HG03025 (cell line): Measurements from ENCODE around the gene NECTIN1.

Source experiments
- ATAC-seq: cut with Tn5 transposase; IDR thresholded peaks from one replicate; pipeline ENCODE4 v1.9.1; 2021; ENCODE audit warnings: mild to moderate bottlenecking, moderate library complexity; ENCODE audit not compliant: unreplicated experiment, low FRiP score

The NECTIN1 gene

DNA sequence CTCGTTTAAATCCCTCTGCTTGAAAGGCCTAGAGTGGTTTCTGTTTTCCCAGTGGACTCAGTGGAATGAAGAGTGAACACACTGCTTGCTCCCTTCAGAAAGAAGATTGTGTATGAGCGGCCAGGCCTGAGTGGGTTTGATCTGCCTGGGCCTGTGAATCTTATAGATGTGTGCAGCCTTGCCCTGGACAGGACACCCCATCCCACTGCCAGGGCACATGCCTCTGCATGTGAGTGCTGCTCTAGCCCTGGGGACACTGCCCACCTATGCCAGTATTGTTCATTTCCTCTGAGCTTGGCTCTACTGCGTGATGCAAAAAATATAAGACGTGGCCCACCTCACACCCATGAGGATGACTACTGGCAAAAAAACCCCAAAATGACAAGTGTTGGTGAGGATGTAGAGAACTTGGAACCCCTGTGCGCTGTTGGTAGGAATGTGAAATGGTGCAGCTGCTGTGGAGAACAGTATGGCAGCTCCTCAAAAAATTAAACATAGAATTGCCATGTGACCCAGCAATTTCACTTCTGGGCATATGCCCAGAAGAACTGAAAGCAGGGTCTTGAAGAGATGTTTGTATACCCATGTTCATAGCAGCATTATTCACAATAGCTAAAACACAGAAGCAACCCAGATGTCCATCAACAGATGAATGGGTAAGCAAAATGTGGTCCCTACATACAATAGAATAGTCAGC is 27.3 kb upstream of the NECTIN1 start:
- ATAC-seq: no peak

DNA sequence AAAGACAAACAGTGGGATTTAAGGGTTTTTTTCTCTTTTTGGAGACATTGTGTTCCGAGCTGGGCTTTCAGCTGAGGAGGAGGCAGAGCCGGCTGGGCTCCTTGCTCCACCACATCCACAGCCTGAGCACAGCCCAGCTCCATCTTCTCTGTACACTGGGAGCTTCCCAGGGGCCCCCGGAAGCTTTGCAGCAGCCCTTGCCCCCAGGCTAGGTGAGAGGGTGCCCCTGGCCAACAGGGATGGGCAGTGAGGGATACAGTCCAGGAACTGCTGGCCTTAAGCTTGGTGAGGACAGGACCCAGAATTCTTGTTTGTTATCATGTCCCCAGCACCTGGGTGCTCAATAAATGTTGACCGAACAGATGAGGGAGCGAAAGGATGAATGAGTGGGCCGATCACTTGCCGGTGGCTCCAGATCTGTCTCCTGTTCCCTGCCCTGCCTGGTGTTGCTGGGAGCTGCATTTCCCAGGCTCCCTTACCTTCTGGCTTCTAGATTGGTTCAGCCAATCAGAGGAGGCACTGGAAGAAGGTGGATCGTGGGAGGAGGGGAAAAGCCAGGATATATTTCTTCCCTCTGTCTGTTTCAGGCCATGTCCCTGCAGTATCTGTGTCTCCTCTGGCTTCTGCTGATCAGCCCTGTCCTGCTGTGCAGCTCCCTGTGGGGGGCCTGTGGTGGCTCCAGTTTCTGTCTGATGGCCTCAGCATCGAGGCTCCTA is 26.5 kb upstream of the NECTIN1 start:
- no peak for ATAC-seq

GRCh38 chr11:119754656-119755355 is 25.8 kb upstream of the NECTIN1 start:
- ATAC-seq: no peak

- no peak for ATAC-seq
Observed at GRCh38 chr11:119754199-119754598, 25.2 kb upstream of the NECTIN1 start.

DNA sequence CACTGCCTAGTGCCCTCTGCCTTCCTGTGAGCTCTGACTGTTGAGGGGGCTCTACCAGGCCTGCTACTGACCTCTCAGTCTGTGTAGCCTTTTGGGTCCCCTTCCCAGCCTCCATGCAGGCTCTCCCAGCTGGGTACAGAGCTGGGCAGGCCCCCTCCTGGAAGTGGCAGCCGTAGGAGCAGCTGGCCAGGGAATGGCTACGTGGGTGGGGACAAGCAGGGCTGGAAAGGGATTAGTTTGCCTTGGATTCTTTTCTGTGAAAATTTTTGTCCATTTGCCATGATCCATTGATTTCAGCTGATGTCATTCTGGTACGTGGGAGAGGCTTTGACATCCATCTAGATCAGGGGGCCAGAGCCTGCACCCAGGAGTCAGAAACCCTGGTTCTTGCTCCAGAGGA is 23.9 kb upstream of the NECTIN1 start:
- ATAC-seq: no peak

DNA sequence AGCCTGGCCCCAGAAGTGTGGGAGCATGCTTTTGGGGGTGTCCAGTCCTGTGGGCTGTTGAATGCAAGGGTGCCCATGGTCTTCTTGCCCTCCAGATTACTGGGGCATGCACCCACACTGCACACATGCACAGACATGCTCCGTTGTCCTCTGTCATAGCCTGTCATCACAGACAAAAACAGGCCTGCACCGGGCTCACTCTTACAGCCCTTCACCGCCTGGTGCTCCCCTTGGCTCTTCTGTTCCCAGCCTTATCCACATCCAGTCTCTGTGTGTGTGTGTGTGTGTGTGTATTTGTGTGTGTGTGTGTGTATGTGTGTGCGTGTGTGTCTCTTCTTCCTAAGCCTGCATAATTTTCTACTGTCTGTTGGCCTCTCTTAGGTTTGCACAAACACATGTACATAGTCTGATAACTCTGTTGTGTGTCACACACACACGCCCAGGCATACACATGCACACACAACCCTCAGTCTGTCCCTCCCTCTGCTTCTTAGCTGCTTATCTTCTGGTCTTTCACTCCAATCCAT is 23.4 kb upstream of the NECTIN1 start:
- ATAC-seq: no peak

- ATAC-seq: no peak
Observed at GRCh38 chr11:119750056-119750455, 21.1 kb upstream of the NECTIN1 start.

GRCh38 chr11:119749006-119749565 is 20.1 kb upstream of the NECTIN1 start:
- no peak for ATAC-seq

DNA sequence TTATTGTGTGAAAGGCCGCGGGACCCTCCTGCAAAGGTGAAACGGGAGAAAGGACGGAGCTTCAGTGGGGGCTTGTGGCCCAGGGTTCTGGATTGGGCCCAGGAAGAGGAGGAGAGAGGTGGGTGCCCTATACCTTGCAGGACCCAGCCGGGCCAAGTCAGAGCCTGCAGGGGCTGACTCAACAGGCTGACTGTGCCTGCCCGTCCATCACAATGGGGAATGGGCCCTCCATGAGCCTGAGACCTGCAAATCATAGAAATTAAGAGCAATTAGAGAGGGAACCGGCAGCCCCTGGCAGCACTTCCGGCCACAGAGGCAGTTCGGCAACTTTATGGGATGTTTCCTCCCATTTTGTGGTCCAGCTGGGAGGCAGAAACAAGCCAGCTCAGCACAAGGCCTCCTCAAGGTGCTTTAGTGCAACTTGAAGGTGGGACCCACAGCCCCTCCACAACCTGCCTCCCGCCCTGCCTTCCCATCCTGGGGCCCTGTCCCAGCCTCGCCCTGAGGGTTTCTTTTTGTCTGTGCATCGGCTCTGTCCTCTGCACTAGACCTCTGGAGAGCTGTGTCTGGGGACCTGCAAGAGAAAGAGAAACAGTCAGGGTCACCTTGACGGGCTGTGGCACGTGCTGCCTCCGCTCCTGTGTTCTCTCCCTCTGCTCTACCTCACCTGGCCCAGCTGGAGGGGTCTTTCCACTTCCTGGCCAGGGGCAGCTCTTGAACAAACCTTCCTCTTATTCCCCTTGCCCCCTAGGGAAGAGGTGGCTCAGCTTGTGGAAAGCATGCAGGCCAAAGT is 19.1 kb upstream of the NECTIN1 start:
- ATAC-seq: no peak

DNA sequence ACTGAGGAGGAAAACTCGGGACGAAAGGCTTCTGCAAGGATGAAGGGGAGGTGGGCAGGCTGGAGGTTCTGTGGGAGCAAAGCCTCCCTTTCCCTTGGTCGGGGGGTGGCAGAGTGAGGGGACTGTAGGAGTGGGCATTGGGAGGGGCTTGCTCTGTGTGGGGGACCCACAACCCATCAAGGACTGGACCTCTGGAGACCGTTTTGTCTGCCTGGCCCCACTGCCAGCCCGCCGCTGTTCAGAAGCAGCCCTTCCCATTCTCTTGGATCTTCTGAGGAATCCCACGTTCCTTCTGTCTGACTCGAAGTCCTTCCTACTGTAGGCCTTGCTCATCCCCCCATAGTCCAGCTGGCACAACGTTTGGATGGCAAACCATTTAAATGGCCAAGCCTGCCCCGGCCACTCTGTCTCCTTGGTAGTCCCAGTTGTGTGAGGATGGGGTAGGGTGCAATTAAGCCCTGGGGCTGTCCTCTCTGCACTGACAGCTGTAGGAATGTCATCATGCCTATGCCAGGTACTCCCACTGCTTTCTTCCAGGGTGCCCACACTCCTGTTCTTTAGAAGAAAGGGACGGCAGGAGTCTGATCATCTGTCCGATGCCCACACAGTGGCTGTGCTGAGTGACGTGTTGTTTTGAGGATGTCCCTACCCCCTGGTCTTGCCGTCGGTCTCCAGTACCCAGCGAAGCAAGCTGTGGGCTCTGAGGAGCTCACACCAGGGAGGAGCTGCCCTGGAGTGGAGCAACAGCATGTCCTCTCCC is 17.0 kb upstream of the NECTIN1 start:
- ATAC-seq: no peak

- no peak for ATAC-seq
Observed at GRCh38 chr11:119745112-119745511, 16.1 kb upstream of the NECTIN1 start.

- no peak for ATAC-seq
Observed at GRCh38 chr11:119744577-119744976, 15.6 kb upstream of the NECTIN1 start.

DNA sequence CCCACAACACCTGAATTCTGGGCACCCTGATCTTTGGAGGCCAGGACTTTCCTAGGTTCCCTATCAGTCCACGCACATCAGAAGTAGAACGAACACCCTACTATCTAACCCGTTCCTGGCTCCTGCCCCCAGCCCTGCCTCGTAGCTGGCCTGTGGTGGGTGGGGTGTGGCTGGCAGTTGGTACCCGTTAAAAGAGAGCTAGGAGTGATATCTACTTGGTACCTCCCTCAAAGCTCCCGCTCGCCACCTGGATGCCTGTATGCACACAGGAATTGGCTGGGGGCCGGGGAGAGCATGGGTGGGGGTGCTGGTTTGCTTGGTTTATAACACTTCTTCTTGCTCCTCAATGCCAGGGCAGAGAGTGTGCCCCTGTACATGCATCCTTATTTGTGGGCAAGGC is 14.0 kb upstream of the NECTIN1 start:
- no peak for ATAC-seq

GRCh38 chr11:119742263-119742861 is 13.4 kb upstream of the NECTIN1 start:
- no peak for ATAC-seq

DNA sequence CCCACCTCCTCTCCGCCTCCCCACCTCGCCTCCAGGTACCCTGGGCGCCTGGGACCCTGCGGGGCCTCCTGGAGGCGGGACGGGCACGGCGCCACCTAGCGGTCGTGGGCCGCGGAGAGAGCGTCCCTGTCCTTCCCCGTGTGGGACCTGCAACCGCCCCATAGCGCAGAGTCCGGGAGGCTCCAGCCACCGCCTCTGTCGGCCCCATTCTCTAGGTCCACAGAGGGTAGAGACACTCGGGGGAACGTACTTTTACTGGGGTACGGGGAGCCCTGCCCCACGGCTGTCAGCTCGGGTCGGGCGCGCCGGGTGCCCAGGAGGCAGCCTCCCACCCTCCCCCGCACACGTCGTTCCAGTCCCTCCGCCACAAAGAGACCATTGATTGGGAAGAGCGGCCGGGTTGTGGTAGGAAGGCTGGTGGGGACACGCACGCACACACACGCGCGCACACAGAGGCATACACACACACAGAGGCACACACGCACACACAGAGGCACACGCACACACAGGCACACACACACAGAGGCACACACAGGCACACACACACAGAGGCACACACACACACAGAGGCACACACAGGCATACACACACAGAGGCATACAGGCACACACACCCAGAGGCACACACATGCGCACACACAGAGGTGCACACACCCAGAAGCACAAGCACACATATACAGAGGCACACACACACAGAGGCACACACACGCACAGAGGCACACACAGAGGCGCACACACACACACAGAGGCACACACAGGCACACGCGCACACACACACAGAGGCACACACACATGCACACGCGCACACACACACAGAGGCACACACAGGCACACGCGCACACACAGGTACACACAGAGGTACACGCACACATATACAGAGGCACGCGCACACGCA is 12.6 kb upstream of the NECTIN1 start:
- no peak for ATAC-seq

- no peak for ATAC-seq
Observed at GRCh38 chr11:119739975-119740374, 11.0 kb upstream of the NECTIN1 start.

DNA sequence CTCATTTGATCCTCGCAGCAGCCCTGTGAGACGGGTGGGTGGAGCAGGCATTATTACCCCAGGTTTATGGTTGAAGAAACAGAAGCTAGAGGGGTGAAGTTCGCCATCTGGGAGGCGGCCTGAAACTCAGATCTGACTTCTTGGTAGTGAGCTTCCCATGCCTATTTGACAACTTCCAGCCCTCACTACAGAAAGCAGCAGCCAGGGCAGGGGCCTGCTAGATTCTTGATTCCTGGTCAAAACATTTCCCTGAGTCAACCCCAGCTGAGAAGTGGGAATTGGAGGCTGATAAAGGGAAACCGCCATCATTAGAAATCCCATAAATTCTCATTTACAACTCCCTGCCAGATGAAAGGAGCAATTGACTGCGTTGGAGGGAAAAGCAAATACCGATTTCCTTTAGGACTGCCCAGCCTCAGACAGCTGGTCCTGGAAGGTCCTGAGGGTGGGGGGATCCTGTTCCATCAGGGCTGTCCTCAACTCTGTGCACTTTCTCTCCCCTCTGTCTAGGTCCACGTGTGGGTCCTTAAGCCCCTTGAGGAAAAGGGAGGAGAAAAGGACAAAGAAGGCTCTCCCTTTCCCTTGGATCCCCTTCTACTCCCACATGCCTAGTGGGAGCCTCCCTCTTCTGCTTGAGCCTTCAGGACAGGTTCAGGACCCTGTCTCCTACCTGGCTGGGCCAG is 10.2 kb upstream of the NECTIN1 start:
- no peak for ATAC-seq

- no peak for ATAC-seq
Observed at GRCh38 chr11:119738059-119738439, 9.0 kb upstream of the NECTIN1 start.
